ENCODE results near the gene GNAL. TPM values are rescaled to one million over a fixed set of nuclear protein-coding genes. Genes with fewer than 3 reads are reported as not detected.

The GNAL gene
- total RNA-seq, 4 donors from 2014 or later = 22.8 to 30.4 (median 26.5) TPM

- no peaks in the 10 kb centered on the region for H3K9me3 ChIP-seq
- H3K27me3 ChIP-seq = no peaks in the 10 kb centered on the region
- TF ChIP-seq POLR2A (IDR thresholded peaks at IDR 0.05) = no peak
- no peak for TF ChIP-seq CTCF (IDR thresholded peaks at IDR 0.05)
- intact Hi-C loops (cut with DNase I) = no loop called here
- no peaks in the 10 kb centered on the region for H3K36me3 ChIP-seq
- H3K27ac ChIP-seq = no peak overlapping the region
- H3K4me1 ChIP-seq = no peaks in the 10 kb centered on the region
- DNase-seq = no peak
- no peak overlapping the region for H3K4me3 ChIP-seq (replicated peaks in 1 of 3)
- WGBS, 2 donors = 91 to 94% methylated on average over 11 of the region's 11 CpGs
These were observed 121.9 kb downstream of the GNAL start for GRCh38 chr18:11811009-11811408.

GRCh38 chr18:11817229-11817628, 128.2 kb downstream of the GNAL start:
- no peak for TF ChIP-seq CTCF (IDR thresholded peaks at IDR 0.05)
- no peak for TF ChIP-seq POLR2A (IDR thresholded peaks at IDR 0.05)
- Histone ChIP-seq H3K4me3 (replicated peaks in 1 of 3) (no peak overlapping the region), H3K36me3 (no peaks in the 10 kb centered on the region), H3K9me3 (no peaks in the 10 kb centered on the region), H3K27me3 (no peaks in the 10 kb centered on the region), H3K4me1 (no peaks in the 10 kb centered on the region), H3K27ac (no peak overlapping the region)
- intact Hi-C loops (cut with DNase I) = no loop called here
- no peak for DNase-seq
- 43 to 48% methylated on average over 6 of the region's 6 CpGs for WGBS, 2 donors

GRCh38 chr18:11818486-11819203, 129.6 kb downstream of the GNAL start:
- no peak for DNase-seq
- no peak for TF ChIP-seq CTCF (IDR thresholded peaks at IDR 0.05)
- no peak for TF ChIP-seq POLR2A (IDR thresholded peaks at IDR 0.05)
- WGBS, 2 donors = 87 to 91% methylated on average over 17 of the region's 17 CpGs

GRCh38 chr18:11819938-11820337, 130.9 kb downstream of the GNAL start:
- Histone ChIP-seq H3K27me3 (no peaks in the 10 kb centered on the region), H3K4me3 (replicated peaks in 1 of 3) (no peak overlapping the region), H3K36me3 (no peaks in the 10 kb centered on the region), H3K9me3 (no peaks in the 10 kb centered on the region), H3K27ac (no peak overlapping the region), H3K4me1 (no peaks in the 10 kb centered on the region)
- no peak for DNase-seq
- intact Hi-C loops (cut with DNase I) = loop anchor here (10.0 kb wide), 1 partner anchor 55 kb away; no protein-coding TSS in a partner anchor
- TF ChIP-seq POLR2A (IDR thresholded peaks at IDR 0.05) = no peak
- TF ChIP-seq CTCF (IDR thresholded peaks at IDR 0.05) = no peak
- WGBS, 2 donors = 92 to 96% methylated on average over 2 of the region's 2 CpGs

More at GRCh38 chr18:11818486-11819203, 129.6 kb downstream of the GNAL start:
- Histone ChIP-seq H3K4me3 (replicated peaks in 1 of 3) (no peak overlapping the region), H3K27me3 (no peaks in the 10 kb centered on the region), H3K4me1 (no peaks in the 10 kb centered on the region), H3K27ac (no peak overlapping the region), H3K36me3 (no peaks in the 10 kb centered on the region), H3K9me3 (no peaks in the 10 kb centered on the region)
- intact Hi-C loops (cut with DNase I) = no loop called here

GRCh38 chr18:11820697-11821096, 131.6 kb downstream of the GNAL start:
- H3K27me3 ChIP-seq = no peaks in the 10 kb centered on the region
- intact Hi-C loops (cut with DNase I) = loop anchor here (10.0 kb wide), 1 partner anchor 56 kb away; no protein-coding TSS in a partner anchor
- H3K4me1 ChIP-seq = no peaks in the 10 kb centered on the region
- no peaks in the 10 kb centered on the region for H3K36me3 ChIP-seq
- H3K9me3 ChIP-seq = no peaks in the 10 kb centered on the region
- no peak overlapping the region for H3K27ac ChIP-seq
- 47 to 74% methylated on average over 2 of the region's 2 CpGs for WGBS, 2 donors
- no peak for TF ChIP-seq POLR2A (IDR thresholded peaks at IDR 0.05)
- TF ChIP-seq CTCF (IDR thresholded peaks at IDR 0.05) = no peak
- no peak for DNase-seq
- no peak overlapping the region for H3K4me3 ChIP-seq (replicated peaks in 1 of 3)

Measured in thyroid gland (tissue), 4 donors.